Renal pelvis (tissue), 3 donors: Measurements from ENCODE around the gene SURF4. TPM values are rescaled to one million over a fixed set of nuclear protein-coding genes. Genes with fewer than 3 reads are reported as not detected.

Experiments used
- polyA plus RNA-seq, 3 donors: library from polyadenylated mRNA; unstranded; fragments of 120-200 nt; gene quantifications; one replicate each; pipeline ENCODE4 v1.2.1, GENCODE V29; 2013; ENCODE audit not compliant: insufficient read length in 3 of 3

The SURF4 gene
- polyA plus RNA-seq, 3 donors = 163 to 184 (median 172) TPM

Other genes with a start within 250 kb of the SURF4 start
- 1 to 10 TPM; 1.9 to 3.1 (median 3.0) TPM for gene GBGT1, start 212.1 kb downstream of the SURF4 start, polyA plus RNA-seq
- gene OBP2B, start 166.8 kb downstream of the SURF4 start, polyA plus RNA-seq = under 1 TPM; 0.14 to 0.41 (median 0.32) TPM
- 10 to 100 TPM; 15.3 to 19.2 (median 17.6) TPM for gene ABO, start 100.9 kb downstream of the SURF4 start, polyA plus RNA-seq
- gene SURF6, start 39.9 kb downstream of the SURF4 start, polyA plus RNA-seq = 10 to 100 TPM; 29.2 to 35.6 (median 31.7) TPM
- 10 to 100 TPM; 31.8 to 33.4 (median 32.6) TPM for gene MED22, start 27.9 kb downstream of the SURF4 start, polyA plus RNA-seq
- gene RPL7A, start 27.8 kb downstream of the SURF4 start, polyA plus RNA-seq = 1,000 to 10,000 TPM; 2,345 to 2,776 (median 2,509) TPM
- 10 to 100 TPM; 41.0 to 51.9 (median 44.9) TPM for gene SURF1, start 19.6 kb downstream of the SURF4 start, polyA plus RNA-seq
- gene SURF2, start 19.5 kb downstream of the SURF4 start, polyA plus RNA-seq = 10 to 100 TPM; 23.1 to 28.2 (median 26.4) TPM
- 1 to 10 TPM; 3.9 to 5.3 (median 4.6) TPM for gene STKLD1, start 306 bp upstream of the SURF4 start, polyA plus RNA-seq
- 10 to 100 TPM; 29.1 to 32.3 (median 31.6) TPM for gene REXO4, start 42.0 kb upstream of the SURF4 start, polyA plus RNA-seq
- gene ADAMTS13, start 46.3 kb upstream of the SURF4 start, polyA plus RNA-seq = 10 to 100 TPM; 10.5 to 14.1 (median 13.8) TPM
- gene CACFD1, start 83.9 kb upstream of the SURF4 start, polyA plus RNA-seq = 10 to 100 TPM; 36.5 to 41.9 (median 38.4) TPM
- gene SLC2A6, start 103.0 kb upstream of the SURF4 start, polyA plus RNA-seq = 1 to 10 TPM; 1.4 to 2.0 (median 1.8) TPM
- gene MYMK, start 148.9 kb upstream of the SURF4 start, polyA plus RNA-seq = not detected
- gene ADAMTSL2, start 158.6 kb upstream of the SURF4 start, polyA plus RNA-seq = 1 to 10 TPM; 1.5 to 1.9 (median 1.6) TPM
- gene FAM163B, start 233.3 kb upstream of the SURF4 start, polyA plus RNA-seq = under 1 TPM; 0.25 to 0.38 (median 0.33) TPM